Calu3 (cell line): ENCODE measurements around the gene TFR2. TPM values are rescaled to one million over a fixed set of nuclear protein-coding genes. Genes with fewer than 3 reads are reported as not detected.
"Not testable (repeated sequence)": the region's sequence is repeated elsewhere in the genome, so short reads cannot be mapped to it uniquely, and the experiment has no call there.

Experiments
- BruUV-seq: library from RNA; stranded (reverse); fragments of 400-500 nt; replicated peaks from 2 replicates; lab custom pipeline; 2021; lab: Mats Ljungman, UMichigan
- CTCF ChIA-PET: fragments of 300-600 bp; sonication (Branson Sonifier 250); formaldehyde crosslinking; loops from one replicate; lab custom pipeline; 2022; ENCODE audit warnings: antibody characterized with exemption; lab: Charles Lee
- DNase-seq: peaks from one replicate; pipeline ENCODE4 v3.0.0; 2022
- H3K27ac Mint-ChIP-seq: one replicate; pipeline ENCODE4 v1.8.0; 2022; ENCODE audit warnings: mixed read lengths; ENCODE audit not compliant: unreplicated experiment
- H3K27me3 Mint-ChIP-seq: one replicate; pipeline ENCODE4 v1.8.0; 2022; ENCODE audit warnings: mixed read lengths; ENCODE audit not compliant: unreplicated experiment
- H3K36me3 Mint-ChIP-seq: one replicate; pipeline ENCODE4 v1.8.0; 2022; ENCODE audit warnings: mild to moderate bottlenecking, moderate library complexity, mixed read lengths; ENCODE audit not compliant: insufficient read depth, unreplicated experiment
- H3K4me1 Mint-ChIP-seq: one replicate; pipeline ENCODE4 v1.8.0; 2022; ENCODE audit warnings: mild to moderate bottlenecking, low read depth, mixed read lengths; ENCODE audit not compliant: unreplicated experiment
- H3K4me3 Mint-ChIP-seq: one replicate; pipeline ENCODE4 v1.8.0; 2022; ENCODE audit warnings: mild to moderate bottlenecking, low read depth, moderate library complexity, mixed read lengths; ENCODE audit not compliant: unreplicated experiment
- H3K9me3 Mint-ChIP-seq: one replicate; pipeline ENCODE4 v1.8.0; 2022; ENCODE audit warnings: low read depth, mixed read lengths; ENCODE audit not compliant: unreplicated experiment
- CTCF ChIP-seq: fragments of 200-600 bp; IDR thresholded peaks from one replicate; pipeline ENCODE4 v1.8.0; 2022; ENCODE audit warnings: antibody characterized with exemption; ENCODE audit not compliant: unreplicated experiment
- intact Hi-C: fragments of 100-400 bp; cut with micrococcal nuclease; formaldehyde crosslinking; loops from one replicate; pipeline ENCODE4 v1.10.0; 2022; ENCODE audit not compliant: unreplicated experiment
- total RNA-seq: library from RNA; stranded (reverse); gene quantifications from 2 replicates; pipeline ENCODE4 v1.2.3, GENCODE V29; 2022

The TFR2 gene
- total RNA-seq, 1 experiment from 2014 or later, result 0.90 TPM

DNA sequence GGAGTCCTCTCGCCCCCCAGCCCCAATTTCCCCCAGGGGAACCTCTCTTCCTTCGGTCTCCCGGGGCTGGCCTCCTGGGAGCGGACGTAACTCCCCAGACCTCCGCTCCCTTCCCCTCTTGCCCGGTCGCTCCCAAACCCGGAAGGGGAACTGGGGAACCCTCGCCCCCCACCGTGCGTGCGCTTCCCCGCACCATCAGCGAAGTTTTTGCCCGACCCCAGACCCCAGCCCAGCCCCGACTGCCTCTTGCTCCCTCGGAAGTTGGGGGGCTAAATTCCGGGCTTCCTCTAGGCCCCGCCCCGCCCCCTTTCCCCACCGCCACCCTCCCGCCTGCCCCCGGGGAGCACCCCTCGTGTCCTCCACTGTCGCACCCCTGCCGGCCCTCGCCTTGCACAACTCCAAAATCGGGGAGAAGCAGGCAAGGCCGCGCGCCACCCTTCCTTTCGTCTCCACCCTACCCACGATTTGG is 32.6 kb upstream of the TFR2 start:
- peaks cover 45% of the 10 kb centered on the region for H3K36me3 Mint-ChIP-seq
- H3K9me3 Mint-ChIP-seq, result no peaks in the 10 kb centered on the region
- BruUV-seq, result no TSS peak
- H3K4me1 Mint-ChIP-seq, result no peaks in the 10 kb centered on the region
- H3K27me3 Mint-ChIP-seq, result peaks cover 13% of the 10 kb centered on the region
- H3K27ac Mint-ChIP-seq, result peak overlapping the region; percentile 90
- intact Hi-C loops, result no loop called here
- DNase-seq, result no peak
- no peak for TF ChIP-seq CTCF
- H3K4me3 Mint-ChIP-seq, result peak overlapping the region; percentile 93
- CTCF ChIA-PET, result no interaction called here

DNA sequence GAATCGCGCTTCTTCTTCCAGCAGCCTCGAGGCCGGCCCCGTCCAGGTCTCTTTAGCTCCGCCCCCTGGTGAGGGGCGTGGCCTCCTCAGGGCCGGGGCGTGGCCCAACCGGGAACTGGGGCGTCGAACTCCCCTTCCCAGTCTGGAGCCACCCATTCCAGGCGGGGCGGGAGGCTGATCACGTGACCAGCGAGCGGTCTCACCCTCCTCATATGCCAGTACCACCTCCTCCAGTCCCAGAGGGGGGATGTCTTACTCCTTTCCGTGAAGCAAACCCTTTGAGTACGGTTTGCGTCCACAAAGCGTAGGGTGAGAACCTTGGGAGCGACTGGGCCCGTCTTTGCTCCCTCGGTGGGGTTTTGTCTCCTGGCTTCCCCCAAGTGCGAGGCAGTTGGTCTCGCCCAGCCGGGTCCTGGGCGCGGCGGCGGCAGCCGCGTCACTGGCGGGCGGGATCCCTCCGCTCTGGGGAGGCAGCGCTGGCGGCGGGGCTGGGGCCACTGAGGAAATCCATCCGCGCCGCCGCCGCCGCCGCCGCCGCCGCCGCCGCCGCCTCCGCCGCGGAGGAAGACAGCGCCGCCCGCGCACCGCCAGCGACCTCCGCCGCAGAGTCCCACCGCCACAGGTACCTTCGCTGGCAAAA is 32.1 kb upstream of the TFR2 start, which contains the start of gene GNB2:
Gene GNB2 (plus strand): TSS at position 439 of the 640 bp plus-strand sequence. CDS start 2,526 bp downstream, outside the sequence.
- intact Hi-C loops, result no loop called here
- Mint-ChIP-seq H3K4me3 (peak within 1 kb of the TSS; percentile 93), H3K27ac (peak within 1 kb of the TSS; percentile 90), H3K36me3 (peaks cover 39% of the 10 kb centered on the region), H3K9me3 (no peaks in the 10 kb centered on the region), H3K4me1 (no peaks in the 10 kb centered on the region), H3K27me3 (peaks cover 14% of the 10 kb centered on the region)
- DNase-seq, result peak; percentile 97
- BruUV-seq, result no TSS peak
- CTCF ChIA-PET, result interaction anchor here (0.6 to 1.3 kb wide), 3 partner anchors 37 to 471 kb away, joined by 3 to 9 read pairs (median 4); partner anchors contain the start of genes FBXO24 and LRCH4
- TF ChIP-seq CTCF, result no peak

GRCh38 chr7:100671353-100672327 is 30.3 kb upstream of the TFR2 start:
- Mint-ChIP-seq H3K4me3 (no peak overlapping the region), H3K9me3 (no peaks in the 10 kb centered on the region), H3K27ac (no peak overlapping the region), H3K27me3 (peaks cover 32% of the 10 kb centered on the region), H3K4me1 (no peaks in the 10 kb centered on the region), H3K36me3 (peaks cover 32% of the 10 kb centered on the region)
- CTCF ChIA-PET, result no interaction called here
- intact Hi-C loops, result no loop called here
- BruUV-seq, result no TSS peak
- DNase-seq, result no peak
- no peak for TF ChIP-seq CTCF

DNA sequence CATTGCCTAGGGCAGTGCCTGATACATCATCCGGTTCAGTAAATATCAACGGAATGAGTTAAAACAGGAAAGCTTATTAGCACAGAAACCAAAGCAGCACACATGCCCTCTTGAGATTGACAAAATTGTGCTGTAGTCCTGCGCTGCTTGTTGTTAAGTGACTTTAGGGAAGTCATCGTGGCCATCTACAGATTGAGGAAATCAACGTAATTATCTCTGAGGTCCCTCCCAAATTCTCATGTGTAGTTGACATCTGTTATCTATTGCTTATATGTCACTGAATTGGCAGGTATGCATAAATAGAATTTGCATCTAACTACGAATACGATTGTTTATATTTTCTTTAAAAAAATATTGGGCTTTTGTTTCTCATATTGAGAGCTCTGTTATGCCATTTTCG is 28.7 kb upstream of the TFR2 start:
- intact Hi-C loops, result no loop called here
- H3K4me3 Mint-ChIP-seq, result no peak overlapping the region
- peaks cover 44% of the 10 kb centered on the region for H3K27me3 Mint-ChIP-seq
- H3K4me1 Mint-ChIP-seq, result no peaks in the 10 kb centered on the region
- no peak overlapping the region for H3K27ac Mint-ChIP-seq
- no peak for TF ChIP-seq CTCF
- no peak for DNase-seq
- peaks cover 28% of the 10 kb centered on the region for H3K36me3 Mint-ChIP-seq
- CTCF ChIA-PET, result no interaction called here
- no peaks in the 10 kb centered on the region for H3K9me3 Mint-ChIP-seq
- no TSS peak for BruUV-seq

GRCh38 chr7:100669106-100669505 is 27.8 kb upstream of the TFR2 start:
- intact Hi-C loops, DNase-seq, H3K9me3 Mint-ChIP-seq, H3K4me3 Mint-ChIP-seq, CTCF ChIA-PET, BruUV-seq, H3K27ac Mint-ChIP-seq, H3K4me1 Mint-ChIP-seq: not testable (repeated sequence)
- H3K27me3 Mint-ChIP-seq, result peaks cover 44% of the 10 kb centered on the region
- peaks cover 19% of the 10 kb centered on the region for H3K36me3 Mint-ChIP-seq
